ENCODE measurements around the gene CTSZ.

CTSZ gene

DNA sequence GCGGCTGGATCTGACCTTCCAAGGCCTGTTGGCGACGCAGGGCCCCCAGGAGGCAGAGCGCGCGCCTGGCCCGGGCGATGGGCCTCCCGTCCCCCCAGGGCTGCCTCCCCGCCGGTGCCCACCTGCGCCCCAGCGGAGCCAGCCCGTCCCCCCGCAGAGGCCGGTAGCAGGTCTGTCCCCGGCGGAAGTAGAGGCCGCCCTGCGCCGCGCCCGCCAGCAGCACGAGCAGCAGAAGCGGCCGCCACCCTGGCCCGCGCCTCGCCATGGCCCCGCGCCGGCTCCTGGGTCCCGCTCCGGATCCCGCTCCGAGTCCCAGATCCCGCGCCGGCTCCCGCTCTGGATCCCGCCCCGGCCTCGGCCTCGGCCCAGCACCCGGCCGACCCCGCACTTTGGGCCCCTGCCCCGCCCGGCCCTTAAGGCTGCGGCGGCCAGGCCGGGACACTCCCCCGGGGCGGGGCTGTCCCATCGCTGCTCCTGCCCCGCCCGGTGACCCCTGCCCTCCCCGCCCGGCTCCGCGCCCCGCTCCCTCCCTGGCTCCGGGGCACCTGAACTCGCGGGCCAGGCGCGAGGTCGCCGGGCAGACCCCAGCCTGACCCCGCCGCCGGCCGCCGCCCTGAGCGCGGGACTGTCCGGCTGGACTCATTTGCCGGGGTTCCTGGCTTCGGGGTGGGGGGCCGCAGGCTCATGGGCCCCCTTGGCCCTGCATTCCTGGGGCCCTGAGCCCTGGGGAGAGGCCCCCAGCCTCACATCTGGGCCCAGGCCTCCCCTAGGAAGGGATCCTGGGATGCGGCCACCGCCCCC lies at the start of gene CTSZ:
Gene CTSZ (minus strand): TSS at position 391 of the 801 bp plus-strand sequence. CDS start 126 bp downstream, at position 265.
- TF ChIP-seq, protein P1, sequence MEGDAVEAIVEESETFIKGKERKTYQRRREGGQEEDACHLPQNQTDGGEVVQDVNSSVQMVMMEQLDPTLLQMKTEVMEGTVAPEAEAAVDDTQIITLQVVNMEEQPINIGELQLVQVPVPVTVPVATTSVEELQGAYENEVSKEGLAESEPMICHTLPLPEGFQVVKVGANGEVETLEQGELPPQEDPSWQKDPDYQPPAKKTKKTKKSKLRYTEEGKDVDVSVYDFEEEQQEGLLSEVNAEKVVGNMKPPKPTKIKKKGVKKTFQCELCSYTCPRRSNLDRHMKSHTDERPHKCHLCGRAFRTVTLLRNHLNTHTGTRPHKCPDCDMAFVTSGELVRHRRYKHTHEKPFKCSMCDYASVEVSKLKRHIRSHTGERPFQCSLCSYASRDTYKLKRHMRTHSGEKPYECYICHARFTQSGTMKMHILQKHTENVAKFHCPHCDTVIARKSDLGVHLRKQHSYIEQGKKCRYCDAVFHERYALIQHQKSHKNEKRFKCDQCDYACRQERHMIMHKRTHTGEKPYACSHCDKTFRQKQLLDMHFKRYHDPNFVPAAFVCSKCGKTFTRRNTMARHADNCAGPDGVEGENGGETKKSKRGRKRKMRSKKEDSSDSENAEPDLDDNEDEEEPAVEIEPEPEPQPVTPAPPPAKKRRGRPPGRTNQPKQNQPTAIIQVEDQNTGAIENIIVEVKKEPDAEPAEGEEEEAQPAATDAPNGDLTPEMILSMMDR (IDR thresholded peaks at IDR 0.05; ENCODE audit: borderline replicate concordance, control extremely low read depth, extremely low read depth, insufficient read depth, missing control alignments) = no peak
- in situ Hi-C loops (cut with MboI; ENCODE audit: low sequenced_read_pairs, unreplicated experiment) = no loop called here
- peak; percentile 85 for DNase-seq (ENCODE audit: low spot score)

DNA sequence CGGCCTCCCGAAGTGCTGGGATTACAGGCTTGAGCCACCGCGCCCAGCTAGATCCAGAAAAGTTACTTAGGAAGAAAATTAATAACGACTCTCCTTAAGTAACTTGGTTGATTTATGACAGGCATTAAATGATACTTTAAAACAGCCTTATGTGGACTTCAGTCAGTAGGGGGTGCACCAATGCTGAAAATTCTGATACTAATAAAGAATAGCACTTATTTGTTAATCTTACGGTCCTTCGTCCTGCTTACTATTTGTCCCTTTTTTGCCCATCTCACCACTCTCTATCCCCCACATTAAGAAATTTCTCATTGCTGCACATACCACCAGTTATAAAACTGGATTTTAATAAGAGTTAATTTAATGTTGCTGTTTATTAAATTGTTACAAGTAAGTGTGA lies 48.2 kb upstream of the CTSZ start:
- peak; percentile 34 for DNase-seq (ENCODE audit: low spot score)
- TF ChIP-seq, protein P1 (IDR thresholded peaks at IDR 0.05; ENCODE audit: borderline replicate concordance, control extremely low read depth, extremely low read depth, insufficient read depth, missing control alignments) = no peak

DNA sequence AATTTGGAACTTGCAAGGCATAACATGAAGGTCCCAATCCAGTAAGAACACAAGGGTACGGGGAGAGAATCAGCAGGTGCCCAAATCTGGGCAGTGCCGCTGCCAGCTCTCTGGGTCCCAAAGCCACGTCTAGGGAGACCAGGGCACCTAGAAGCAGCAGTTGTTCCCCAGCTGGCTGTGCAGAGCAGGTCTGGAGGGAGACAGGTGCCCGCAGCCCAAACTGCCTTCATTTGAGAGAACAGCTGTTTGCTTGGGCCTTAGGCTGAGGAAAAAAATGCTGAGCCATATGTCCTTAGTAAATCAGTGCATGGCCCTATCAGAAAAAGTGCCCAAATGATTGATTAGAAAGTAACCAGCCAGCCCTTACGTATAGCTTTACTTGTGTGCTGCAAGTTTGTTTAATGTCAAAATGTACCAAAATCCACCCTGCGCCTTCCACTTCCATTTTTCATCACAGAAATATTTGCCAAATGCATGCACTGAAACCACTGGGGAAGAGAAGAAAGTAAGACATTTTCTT lies 44.7 kb upstream of the CTSZ start:
- in situ Hi-C loops (cut with MboI; ENCODE audit: low sequenced_read_pairs, unreplicated experiment) = no loop called here
- TF ChIP-seq, protein P1 (IDR thresholded peaks at IDR 0.05; ENCODE audit: borderline replicate concordance, control extremely low read depth, extremely low read depth, insufficient read depth, missing control alignments) = no peak
- no peak for DNase-seq (ENCODE audit: low spot score)

More for the DNA sequence above, 48.2 kb upstream of the CTSZ start:
- in situ Hi-C loops (cut with MboI; ENCODE audit: low sequenced_read_pairs, unreplicated experiment) = no loop called here

DNA sequence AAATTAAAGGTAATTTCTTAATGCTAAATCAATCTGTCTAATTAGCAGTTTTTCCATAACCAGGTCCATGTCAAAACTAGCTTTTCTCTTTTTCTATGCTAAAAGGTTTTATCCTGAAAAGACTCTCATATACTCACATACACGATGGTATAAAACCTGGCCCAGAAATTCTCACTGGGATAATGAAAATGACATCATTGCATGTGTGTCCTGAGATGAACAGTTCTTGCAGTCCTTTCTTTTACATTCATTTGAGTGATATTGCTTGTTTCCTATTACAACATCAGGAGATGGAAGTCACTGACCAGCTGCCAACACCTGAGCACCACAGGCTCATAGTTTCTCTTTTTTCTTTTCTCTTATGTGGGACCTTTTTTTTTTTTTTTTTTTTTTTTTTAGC lies 43.4 kb upstream of the CTSZ start:
- in situ Hi-C loops (cut with MboI; ENCODE audit: low sequenced_read_pairs, unreplicated experiment) = no loop called here
- TF ChIP-seq, protein P1 (IDR thresholded peaks at IDR 0.05; ENCODE audit: borderline replicate concordance, control extremely low read depth, extremely low read depth, insufficient read depth, missing control alignments) = no peak
- DNase-seq (ENCODE audit: low spot score) = no peak

DNA sequence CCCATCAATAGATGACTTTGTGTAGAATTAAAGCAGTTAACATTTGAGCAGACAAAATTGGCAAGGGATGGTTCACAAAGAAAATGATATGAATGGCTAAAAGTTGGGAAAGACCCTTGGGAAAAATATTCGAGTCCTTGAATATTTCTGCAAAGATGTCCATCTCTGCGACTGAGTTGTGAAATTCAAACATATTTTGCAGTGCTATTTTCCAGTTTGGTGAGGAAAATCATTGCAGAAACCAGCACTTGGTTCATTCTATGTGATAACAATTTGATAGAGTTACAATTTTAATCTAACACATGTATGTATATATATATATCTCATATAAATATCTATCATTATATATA lies 41.6 kb upstream of the CTSZ start:
- in situ Hi-C loops (cut with MboI; ENCODE audit: low sequenced_read_pairs, unreplicated experiment) = no loop called here
- TF ChIP-seq, protein P1 (IDR thresholded peaks at IDR 0.05; ENCODE audit: borderline replicate concordance, control extremely low read depth, extremely low read depth, insufficient read depth, missing control alignments) = no peak
- no peak for DNase-seq (ENCODE audit: low spot score)

DNA sequence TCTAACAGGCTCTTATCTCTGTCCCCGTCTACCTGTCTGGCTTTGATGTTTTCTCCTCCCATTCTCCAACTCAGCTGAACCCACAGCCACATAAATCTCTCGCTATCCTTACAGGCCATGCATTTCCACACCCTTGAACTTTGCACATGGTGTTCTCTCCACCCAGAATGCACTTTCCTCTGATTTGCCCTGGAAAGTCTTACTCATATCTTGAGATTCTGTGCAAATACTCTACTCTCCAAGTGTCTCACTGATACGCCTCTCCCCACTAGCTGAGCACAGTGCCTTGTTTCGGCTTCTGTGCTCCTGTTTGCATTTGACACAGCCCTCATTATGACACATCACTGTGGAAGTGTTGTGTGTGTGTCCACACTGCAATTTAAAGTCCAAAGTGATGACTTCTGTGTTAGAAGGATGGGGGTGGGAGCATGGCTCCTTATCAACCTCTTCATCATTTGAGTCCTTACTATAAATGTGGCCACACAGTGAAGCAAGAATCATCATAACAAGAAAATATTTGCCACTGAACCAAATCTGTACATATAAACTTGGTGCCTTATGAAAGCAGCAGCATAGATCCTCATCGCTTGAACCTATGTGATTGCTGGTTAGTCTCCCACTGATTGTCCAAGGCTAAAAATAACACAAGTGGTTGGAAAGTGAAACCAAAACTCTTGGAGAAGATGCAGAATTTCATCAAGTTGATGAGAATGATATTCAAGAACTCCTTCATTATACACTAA lies 41.1 kb upstream of the CTSZ start:
- DNase-seq (ENCODE audit: low spot score) = no peak
- in situ Hi-C loops (cut with MboI; ENCODE audit: low sequenced_read_pairs, unreplicated experiment) = no loop called here
- TF ChIP-seq, protein P1 (IDR thresholded peaks at IDR 0.05; ENCODE audit: borderline replicate concordance, control extremely low read depth, extremely low read depth, insufficient read depth, missing control alignments) = no peak

Data from GM13976 (cell line).